Natural killer cell (primary cell): ENCODE results near the gene PLPPR1. TPM values are rescaled to one million over a fixed set of nuclear protein-coding genes. Genes with fewer than 3 reads are reported as not detected.

Experiments
- ATAC-seq, 3 donors: fragments of 150-1000 bp in 2 of 3; fragments of 200-7000 bp in 1 of 3; cut with Tn5 transposase; 1 replicate in 1 of 3; 2 replicates in 2 of 3; pipeline ENCODE4 v1.10.0; 2021; ENCODE audit warnings: mild to moderate bottlenecking in 2 of 3, moderate library complexity in 2 of 3
- DNase-seq, 2 donors: peaks; one replicate each; pipeline versions ENCODE4 v3.0.0 to v3.0.0-alpha.2; 2013 to 2021; ENCODE audit warnings: mixed read lengths in 1 of 2
- H3K27ac ChIP-seq: one replicate; pipeline ENCODE4 v1.5.1; 2013; ENCODE audit warnings: mild to moderate bottlenecking, low read length
- H3K27me3 ChIP-seq: one replicate; pipeline ENCODE4 v1.6.1; 2013; ENCODE audit warnings: low read length; ENCODE audit not compliant: control insufficient read depth, insufficient read depth
- H3K36me3 ChIP-seq: one replicate; pipeline ENCODE4 v1.6.1; 2013; ENCODE audit warnings: low read length; ENCODE audit not compliant: control insufficient read depth, insufficient read depth
- H3K4me1 ChIP-seq: one replicate; pipeline ENCODE4 v1.6.1; 2013; ENCODE audit warnings: low read length; ENCODE audit not compliant: control insufficient read depth, insufficient read depth
- H3K4me3 ChIP-seq: one replicate; pipeline ENCODE4 v1.5.1; 2013; ENCODE audit warnings: low read length
- H3K9me3 ChIP-seq: one replicate; pipeline ENCODE4 v1.6.1; 2013; ENCODE audit warnings: low read length; ENCODE audit not compliant: control insufficient read depth, insufficient read depth
- H3K27ac Mint-ChIP-seq, 2 donors: one replicate each; pipeline ENCODE4 v1.8.0; 2022; ENCODE audit warnings: mild to moderate bottlenecking in 2 of 2, mixed read lengths in 2 of 2, moderate library complexity in 1 of 2
- H3K27me3 Mint-ChIP-seq, 2 donors: one replicate each; pipeline ENCODE4 v1.8.0; 2022; ENCODE audit warnings: low read depth in 2 of 2, mixed read lengths in 2 of 2
- H3K36me3 Mint-ChIP-seq: one replicate; pipeline ENCODE4 v1.8.0; 2022; ENCODE audit warnings: mixed read lengths
- H3K4me1 Mint-ChIP-seq, 2 donors: one replicate each; pipeline ENCODE4 v1.8.0; 2022; ENCODE audit warnings: mixed read lengths in 2 of 2
- H3K4me3 Mint-ChIP-seq: one replicate; pipeline ENCODE4 v1.8.0; 2022; ENCODE audit warnings: mild to moderate bottlenecking, moderate library complexity, mixed read lengths
- H3K9me3 Mint-ChIP-seq, 2 donors: one replicate each; pipeline ENCODE4 v1.8.0; 2022; ENCODE audit warnings: mixed read lengths in 2 of 2
- CTCF ChIP-seq: fragments of 200-600 bp; IDR thresholded peaks from one replicate; pipeline ENCODE4 v1.8.0; 2022; ENCODE audit warnings: antibody characterized with exemption
- WGBS: methylation state at CpG from one replicate; pipeline ENCODE4 v1.1.7; 2013; ENCODE audit warnings: missing lambda C conversion rate; ENCODE audit not compliant: insufficient coverage; 5-methylcytosine and 5-hydroxymethylcytosine counted together
- intact Hi-C: fragments of 100-400 bp; cut with micrococcal nuclease; formaldehyde crosslinking; loops from one replicate; pipeline ENCODE4 v1.14.2; 2022
- total RNA-seq, 4 donors: library from RNA; stranded (reverse); fragments of 120-200 nt in 1 of 4; gene quantifications; one replicate each; pipeline versions ENCODE4 v1.2.3 to v1.2.4, GENCODE V29; 2013 to 2022

Gene PLPPR1
- total RNA-seq, 3 donors from 2014 or later (not counting 1 experiment from before 2014, with no cell fraction given), result not detected

GRCh38 chr9:101128623-101129022 lies 100.1 kb downstream of the PLPPR1 start:
- Mint-ChIP-seq H3K27me3 (no peaks in the 10 kb centered on the region), H3K27ac (no peak overlapping the region), H3K4me1 (no peaks in the 10 kb centered on the region), H3K9me3 (peaks cover 9 to 12% of the 10 kb centered on the region in 2 donors), H3K36me3 (no peaks in the 10 kb centered on the region), H3K4me3 (no peak overlapping the region)
- TF ChIP-seq CTCF, result no peak
- H3K36me3 ChIP-seq, result no peaks in the 10 kb centered on the region
- no peaks in the 10 kb centered on the region for H3K4me1 ChIP-seq
- H3K4me3 ChIP-seq, result no peak overlapping the region
- DNase-seq (no peak), ATAC-seq (no peak)
- H3K9me3 ChIP-seq, result peaks cover 4% of the 10 kb centered on the region
- H3K27ac ChIP-seq, result no peak overlapping the region
- no peaks in the 10 kb centered on the region for H3K27me3 ChIP-seq
- intact Hi-C loops, result no loop called here

- no peak for ATAC-seq
- no peak for TF ChIP-seq CTCF
- Mint-ChIP-seq H3K9me3 (peaks cover 8 to 11% of the 10 kb centered on the region in 2 donors), H3K36me3 (no peaks in the 10 kb centered on the region), H3K4me1 (no peaks in the 10 kb centered on the region), H3K4me3 (no peak overlapping the region), H3K27me3 (no peaks in the 10 kb centered on the region), H3K27ac (no peak overlapping the region)
- Histone ChIP-seq H3K27ac (no peak overlapping the region), H3K4me3 (no peak overlapping the region), H3K36me3 (no peaks in the 10 kb centered on the region), H3K9me3 (no peaks in the 10 kb centered on the region), H3K27me3 (no peaks in the 10 kb centered on the region), H3K4me1 (no peaks in the 10 kb centered on the region)
- intact Hi-C loops, result no loop called here
- no peak for DNase-seq
- WGBS, result 85% methylated on average over 1 of the region's 1 CpG
Measured at GRCh38 chr9:101130054-101130453, 101.5 kb downstream of the PLPPR1 start.

GRCh38 chr9:101131326-101131725 lies 102.8 kb downstream of the PLPPR1 start:
- Mint-ChIP-seq H3K4me1 (no peaks in the 10 kb centered on the region), H3K36me3 (no peaks in the 10 kb centered on the region), H3K27me3 (no peaks in the 10 kb centered on the region), H3K9me3 (peaks cover 7 to 11% of the 10 kb centered on the region in 2 donors), H3K4me3 (no peak overlapping the region), H3K27ac (no peak overlapping the region)
- no peak for TF ChIP-seq CTCF
- no peaks in the 10 kb centered on the region for H3K4me1 ChIP-seq
- intact Hi-C loops, result no loop called here
- H3K9me3 ChIP-seq, result no peaks in the 10 kb centered on the region
- no peaks in the 10 kb centered on the region for H3K27me3 ChIP-seq
- no peak for DNase-seq
- no peak overlapping the region for H3K4me3 ChIP-seq
- no peak for ATAC-seq
- WGBS, result 83% methylated on average over 5 of the region's 5 CpGs
- H3K36me3 ChIP-seq, result no peaks in the 10 kb centered on the region
- no peak overlapping the region for H3K27ac ChIP-seq

GRCh38 chr9:101132801-101133200 lies 104.3 kb downstream of the PLPPR1 start:
- intact Hi-C loops, result no loop called here
- H3K27me3 Mint-ChIP-seq, result no peaks in the 10 kb centered on the region
- ATAC-seq, result no peak

More at GRCh38 chr9:101132801-101133200, 104.3 kb downstream of the PLPPR1 start:
- H3K27me3 ChIP-seq, result no peaks in the 10 kb centered on the region
- no peaks in the 10 kb centered on the region for H3K4me1 ChIP-seq
- Mint-ChIP-seq H3K36me3 (no peaks in the 10 kb centered on the region), H3K4me1 (no peaks in the 10 kb centered on the region), H3K9me3 (peaks cover 5 to 9% of the 10 kb centered on the region in 2 donors), H3K4me3 (no peak overlapping the region), H3K27ac (no peak overlapping the region)
- TF ChIP-seq CTCF, result no peak
- no peak overlapping the region for H3K27ac ChIP-seq
- no peaks in the 10 kb centered on the region for H3K9me3 ChIP-seq
- no peaks in the 10 kb centered on the region for H3K36me3 ChIP-seq
- DNase-seq, result no peak
- no peak overlapping the region for H3K4me3 ChIP-seq
